Esophagus muscularis mucosa (tissue), 4 donors: Measurements from ENCODE around the gene LAMA3.

ENCODE experiments used
- CTCF ChIP-seq, 3 experiments: fragments of 200-600 bp in 2 of 3; fragments of 450-650 bp in 1 of 3; sonication (generic) in 2 of 3; IDR thresholded peaks; one replicate each; pipeline ENCODE4 v1.5.1; 2017 to 2019; ENCODE audit warnings: antibody characterized with exemption in 3 of 3, mild to moderate bottlenecking in 2 of 3, moderate library complexity in 1 of 3
- EP300 ChIP-seq: sonication (generic); formaldehyde crosslinking; IDR thresholded peaks from one replicate; pipeline ENCODE4 v1.6.1; 2017; ENCODE audit warnings: antibody characterized with exemption
- POLR2A ChIP-seq: fragments of 450-650 bp; IDR thresholded peaks from one replicate; pipeline ENCODE4 v1.6.1; 2017; ENCODE audit warnings: antibody characterized with exemption, moderate library complexity, mild to moderate bottlenecking, low read depth
- POLR2AphosphoS5 ChIP-seq, 2 donors: sonication (generic); formaldehyde crosslinking; IDR thresholded peaks; one replicate each; pipeline ENCODE4 v1.6.1; 2017; ENCODE audit warnings: antibody characterized with exemption in 2 of 2

- no peak for TF ChIP-seq CTCF (IDR thresholded peaks at IDR 0.05)
- TF ChIP-seq POLR2AphosphoS5 (IDR thresholded peaks at IDR 0.05), result no peak
- TF ChIP-seq EP300, result no peak
- no peak for TF ChIP-seq POLR2A
These were observed 21.7 kb downstream of the LAMA3 start for GRCh38 chr18:23710946-23711345.
